Neural cell (in vitro differentiated cells): ENCODE measurements around the gene EEIG1. TPM values are rescaled to one million over a fixed set of nuclear protein-coding genes. Genes with fewer than 3 reads are reported as not detected.

ENCODE experiments used
- H2AFZ ChIP-seq: fragments of 200-600, 300-800 bp; sonication (generic), shearing (Covaris generic); 2 replicates; pipeline ENCODE4 v1.6.0; 2014; ENCODE audit warnings: low read depth, mild to moderate bottlenecking, antibody characterized with exemption, low read length, moderate library complexity
- H3F3A ChIP-seq: fragments of 200-600 bp; shearing (Covaris generic); 2 replicates; pipeline ENCODE4 v1.6.1; 2016; ENCODE audit warnings: mild to moderate bottlenecking, moderate library complexity, mixed read lengths, antibody characterized with exemption, low read length; ENCODE audit not compliant: insufficient read depth, poor library complexity, severe bottlenecking
- H3K27ac ChIP-seq: fragments of 200-600, 300-800 bp; sonication (generic), shearing (Covaris generic); 2 replicates; pipeline ENCODE4 v1.5.1; 2014; ENCODE audit warnings: mild to moderate bottlenecking, low read length, moderate library complexity
- H3K27me3 ChIP-seq: fragments of 300-800, 200-600 bp; sonication (generic), shearing (Covaris generic); 2 replicates; pipeline ENCODE4 v1.6.0; 2014; ENCODE audit warnings: mild to moderate bottlenecking, low read depth, low read length, moderate library complexity; ENCODE audit not compliant: insufficient read depth
- H3K36me3 ChIP-seq: fragments of 300-800, 200-600 bp; sonication (generic), shearing (Covaris generic); 2 replicates; pipeline ENCODE4 v1.5.1; 2014; ENCODE audit warnings: mild to moderate bottlenecking, antibody characterized with exemption, low read length, moderate library complexity; ENCODE audit not compliant: insufficient read depth
- H3K4me2 ChIP-seq: fragments of 300-800, 200-600 bp; sonication (generic), shearing (Covaris generic); 2 replicates; pipeline ENCODE4 v1.6.0; 2014; ENCODE audit warnings: mild to moderate bottlenecking, low read length
- H3K4me3 ChIP-seq: fragments of 300-800, 200-600 bp; sonication (generic), shearing (Covaris generic); 2 replicates; pipeline ENCODE4 v1.5.1; 2014; ENCODE audit warnings: mild to moderate bottlenecking, low read length, moderate library complexity
- H3K79me2 ChIP-seq: fragments of 200-600 bp; shearing (Covaris generic); replicated peaks from 2 replicates; pipeline ENCODE4 v1.6.0; 2014; ENCODE audit warnings: mild to moderate bottlenecking, low read length, moderate library complexity; ENCODE audit not compliant: insufficient read depth
- H3K9ac ChIP-seq: fragments of 300-800, 200-600 bp; sonication (generic), shearing (Covaris generic); 2 replicates; pipeline ENCODE4 v1.6.1; 2016; ENCODE audit warnings: mild to moderate bottlenecking, low read length, mixed read lengths
- H3K9me2 ChIP-seq: fragments of 200-600 bp; shearing (Covaris generic); 2 replicates; pipeline ENCODE4 v1.6.1; 2016; ENCODE audit warnings: mild to moderate bottlenecking, low read length, mixed read lengths; ENCODE audit not compliant: insufficient read depth
- H3K9me3 ChIP-seq: fragments of 200-600, 300-800 bp; sonication (generic), shearing (Covaris generic); 2 replicates; pipeline ENCODE4 v1.6.1; 2016; ENCODE audit warnings: mild to moderate bottlenecking, mixed run types, low read length, moderate library complexity, mixed read lengths
- H4K20me1 ChIP-seq: fragments of 200-600 bp; shearing (Covaris generic); 2 replicates; pipeline ENCODE4 v1.6.1; 2016; ENCODE audit warnings: mild to moderate bottlenecking, mixed run types; ENCODE audit not compliant: insufficient read depth
- CTCF ChIP-seq: fragments of 450-650 bp; IDR thresholded peaks from 2 replicates; pipeline ENCODE4 v1.5.1; 2014; ENCODE audit warnings: antibody characterized with exemption, mild to moderate bottlenecking, moderate library complexity; ENCODE audit not compliant: poor library complexity, severe bottlenecking
- EP300 ChIP-seq: fragments of 450-650 bp; conservative IDR thresholded peaks from 2 replicates; pipeline ENCODE4 v1.6.1; 2014; ENCODE audit warnings: antibody characterized with exemption, mild to moderate bottlenecking, moderate library complexity; ENCODE audit not compliant: poor library complexity, severe bottlenecking
- EZH2 ChIP-seq: fragments of 200-600, 300-800 bp; shearing (Covaris generic), sonication (generic); IDR thresholded peaks from 2 replicates; pipeline ENCODE4 v1.6.1; 2014; ENCODE audit warnings: antibody characterized with exemption, low read length, borderline replicate concordance, mild to moderate bottlenecking; ENCODE audit not compliant: insufficient read depth, poor library complexity, severe bottlenecking
- MXI1 ChIP-seq: fragments of 450-650 bp; conservative IDR thresholded peaks from 2 replicates; pipeline ENCODE4 v1.6.1; 2014; ENCODE audit warnings: antibody characterized with exemption, mild to moderate bottlenecking; ENCODE audit not compliant: poor library complexity, severe bottlenecking
- POLR2AphosphoS5 ChIP-seq: IDR thresholded peaks from 2 replicates; pipeline ENCODE4 v1.6.1; 2012
- RAD21 ChIP-seq: fragments of 450-650 bp; conservative IDR thresholded peaks from 2 replicates; pipeline ENCODE4 v1.6.1; 2014; ENCODE audit warnings: antibody characterized with exemption, mild to moderate bottlenecking, moderate library complexity
- REST ChIP-seq: IDR thresholded peaks from 2 replicates; pipeline ENCODE4 v1.6.1; 2012; ENCODE audit warnings: borderline replicate concordance
- SMC3 ChIP-seq: fragments of 450-650 bp; conservative IDR thresholded peaks from 2 replicates; pipeline ENCODE4 v1.6.1; 2014; ENCODE audit warnings: antibody characterized with exemption, mild to moderate bottlenecking, moderate library complexity; ENCODE audit not compliant: poor library complexity
- TAF1 ChIP-seq: IDR thresholded peaks from 2 replicates; pipeline ENCODE4 v1.6.1; 2012; ENCODE audit warnings: low read depth
- polyA plus RNA-seq: library from polyadenylated mRNA; depleted of rRNA; stranded (reverse); fragments of >200 nt; gene quantifications from 2 replicates; pipeline ENCODE4 v1.2.3, GENCODE V29; 2014

Gene EEIG1
- polyA plus RNA-seq, 1 donor from 2014 or later = 6.7 TPM

- TF ChIP-seq TAF1 = no peak
- TF ChIP-seq SMC3 = no peak
- no peak for TF ChIP-seq EP300
- TF ChIP-seq EZH2 = no peak
- no peak for TF ChIP-seq CTCF
- TF ChIP-seq REST = no peak
- TF ChIP-seq MXI1 = no peak
- no peak for TF ChIP-seq POLR2AphosphoS5
- TF ChIP-seq RAD21 = no peak
- H3K27ac ChIP-seq = no peak overlapping the region
- H3K9me2 ChIP-seq = no peaks in the 10 kb centered on the region
- H3K9me3 ChIP-seq = no peaks in the 10 kb centered on the region
- no peak overlapping the region for H3K4me3 ChIP-seq
- peaks cover 16% of the 10 kb centered on the region for H3K79me2 ChIP-seq
- H3K27me3 ChIP-seq = no peaks in the 10 kb centered on the region
- H3K4me2 ChIP-seq = no peak overlapping the region
- no peak overlapping the region for H3K9ac ChIP-seq
- H4K20me1 ChIP-seq = no peaks in the 10 kb centered on the region
- no peak overlapping the region for H2AFZ ChIP-seq
- H3K36me3 ChIP-seq = no peaks in the 10 kb centered on the region
- no peaks in the 10 kb centered on the region for H3F3A ChIP-seq
Observed at GRCh38 chr9:127962278-127962677, 18.5 kb downstream of the EEIG1 start.

DNA sequence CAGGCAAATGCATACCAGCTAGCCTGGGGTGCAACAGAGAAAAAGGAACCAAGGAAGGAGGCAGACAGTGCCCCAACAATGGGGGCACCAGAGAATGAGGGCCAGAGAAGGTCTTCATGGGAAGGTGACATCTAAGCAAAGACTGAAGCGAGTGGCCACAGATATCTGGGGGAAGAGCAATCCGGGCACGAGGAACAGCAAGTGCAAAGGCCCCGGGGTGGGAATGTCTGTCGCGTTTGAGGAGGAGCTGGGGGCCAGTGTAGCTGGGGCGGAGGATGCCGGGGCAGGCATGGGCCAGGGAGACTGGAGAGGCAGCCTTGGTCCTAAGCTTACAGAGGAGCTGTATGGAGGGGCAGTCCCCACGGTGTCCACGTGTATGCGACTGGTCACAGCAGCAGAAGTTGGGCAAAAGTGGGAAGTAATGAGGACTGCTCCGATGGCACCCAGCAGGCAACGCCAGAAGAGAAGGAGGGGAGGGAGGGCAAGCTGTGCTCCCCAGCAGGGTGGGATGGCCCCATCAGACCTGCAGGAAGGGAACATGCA lies 19.1 kb downstream of the EEIG1 start:
- no peaks in the 10 kb centered on the region for H3K9me2 ChIP-seq
- TF ChIP-seq CTCF (no peak), TAF1 (no peak), MXI1 (no peak), SMC3 (no peak), EZH2 (no peak), POLR2AphosphoS5 (no peak), EP300 (no peak), RAD21 (no peak), REST (no peak)
- peaks cover 12% of the 10 kb centered on the region for H3K79me2 ChIP-seq
- no peaks in the 10 kb centered on the region for H3F3A ChIP-seq
- H3K4me3 ChIP-seq = no peak overlapping the region
- H3K9me3 ChIP-seq = no peaks in the 10 kb centered on the region
- no peaks in the 10 kb centered on the region for H3K27me3 ChIP-seq
- no peak overlapping the region for H3K9ac ChIP-seq
- H3K4me2 ChIP-seq = no peak overlapping the region
- no peak overlapping the region for H2AFZ ChIP-seq
- H4K20me1 ChIP-seq = no peaks in the 10 kb centered on the region
- no peaks in the 10 kb centered on the region for H3K36me3 ChIP-seq
- H3K27ac ChIP-seq = no peak overlapping the region
